Heart left ventricle (tissue), 13 donors: Measurements from ENCODE around the gene STX16.

ENCODE experiments used
- CTCF ChIP-seq, 12 donors: fragments of 200-600 bp; sonication (generic) in 4 of 12; IDR thresholded peaks; one replicate each; pipeline versions ENCODE4 v1.5.0 to v1.8.0; 2018 to 2022; ENCODE audit warnings: antibody characterized with exemption in 12 of 12, mild to moderate bottlenecking in 5 of 12
- POLR2A ChIP-seq, 2 donors: fragments of 450-650 bp; IDR thresholded peaks; one replicate each; pipeline ENCODE4 v1.6.1; 2017; ENCODE audit warnings: antibody characterized with exemption in 2 of 2, mild to moderate bottlenecking in 2 of 2, moderate library complexity in 2 of 2
- donor health status: ischemic (EF 13 %, LVEDD 7.1; RV severe dilation, severe dysfunction).
- donor health status: DM: no; HTN: yes; CAD: no.
- donor health status: DM: no; HTN: no; CAD: no.
- donor health status: ischemic (EF 25% LVEDD 6.9; RV normal size, moderate dysfunction).
- donor health status: ischemic (EF 25% LVEDD 5.7; RV mildly dilated, moderate dysfunction).
- donor health status: ischemic (EF 35%, LVEDD 5.7; RV mildly dilated, moderate dysfunction).
- donor health status: nonischemic (EF 11% LVEDD 7.7; RV severe dilation, severe dysfunction).
- donor health status: DM: yes; HTN: yes; CAD: no.
- donor health status: PGD.
- donor health status: ischemic (EF 29% LVEDD 5.4; RV normal size, mild dysfunction).
- donor health status: nonischemic (EF 23%, LVEDD 6.1; RV moderate dilation, normal function).

GRCh38 chr20:58713801-58714339, 62.8 kb downstream of the STX16 start:
- TF ChIP-seq CTCF (IDR thresholded peaks at IDR 0.05) (no peak), POLR2A (IDR thresholded peaks at IDR 0.05) (no peak)
